Neural cell (in vitro differentiated cells): ENCODE results near the gene EVA1B. TPM values are rescaled to one million over a fixed set of nuclear protein-coding genes. Genes with fewer than 3 reads are reported as not detected.

ENCODE experiments used
- H2AFZ ChIP-seq: fragments of 200-600, 300-800 bp; sonication (generic), shearing (Covaris generic); 2 replicates; pipeline ENCODE4 v1.6.0; 2014; ENCODE audit warnings: low read depth, mild to moderate bottlenecking, antibody characterized with exemption, low read length, moderate library complexity
- H3F3A ChIP-seq: fragments of 200-600 bp; shearing (Covaris generic); 2 replicates; pipeline ENCODE4 v1.6.1; 2016; ENCODE audit warnings: mild to moderate bottlenecking, moderate library complexity, mixed read lengths, antibody characterized with exemption, low read length; ENCODE audit not compliant: insufficient read depth, poor library complexity, severe bottlenecking
- H3K27ac ChIP-seq: fragments of 200-600, 300-800 bp; sonication (generic), shearing (Covaris generic); 2 replicates; pipeline ENCODE4 v1.5.1; 2014; ENCODE audit warnings: mild to moderate bottlenecking, low read length, moderate library complexity
- H3K27me3 ChIP-seq: fragments of 300-800, 200-600 bp; sonication (generic), shearing (Covaris generic); 2 replicates; pipeline ENCODE4 v1.6.0; 2014; ENCODE audit warnings: mild to moderate bottlenecking, low read depth, low read length, moderate library complexity; ENCODE audit not compliant: insufficient read depth
- H3K36me3 ChIP-seq: fragments of 300-800, 200-600 bp; sonication (generic), shearing (Covaris generic); 2 replicates; pipeline ENCODE4 v1.5.1; 2014; ENCODE audit warnings: mild to moderate bottlenecking, antibody characterized with exemption, low read length, moderate library complexity; ENCODE audit not compliant: insufficient read depth
- H3K4me2 ChIP-seq: fragments of 300-800, 200-600 bp; sonication (generic), shearing (Covaris generic); 2 replicates; pipeline ENCODE4 v1.6.0; 2014; ENCODE audit warnings: mild to moderate bottlenecking, low read length
- H3K4me3 ChIP-seq: fragments of 300-800, 200-600 bp; sonication (generic), shearing (Covaris generic); 2 replicates; pipeline ENCODE4 v1.5.1; 2014; ENCODE audit warnings: mild to moderate bottlenecking, low read length, moderate library complexity
- H3K79me2 ChIP-seq: fragments of 200-600 bp; shearing (Covaris generic); replicated peaks from 2 replicates; pipeline ENCODE4 v1.6.0; 2014; ENCODE audit warnings: mild to moderate bottlenecking, low read length, moderate library complexity; ENCODE audit not compliant: insufficient read depth
- H3K9ac ChIP-seq: fragments of 300-800, 200-600 bp; sonication (generic), shearing (Covaris generic); 2 replicates; pipeline ENCODE4 v1.6.1; 2016; ENCODE audit warnings: mild to moderate bottlenecking, low read length, mixed read lengths
- H3K9me2 ChIP-seq: fragments of 200-600 bp; shearing (Covaris generic); 2 replicates; pipeline ENCODE4 v1.6.1; 2016; ENCODE audit warnings: mild to moderate bottlenecking, low read length, mixed read lengths; ENCODE audit not compliant: insufficient read depth
- H3K9me3 ChIP-seq: fragments of 200-600, 300-800 bp; sonication (generic), shearing (Covaris generic); 2 replicates; pipeline ENCODE4 v1.6.1; 2016; ENCODE audit warnings: mild to moderate bottlenecking, mixed run types, low read length, moderate library complexity, mixed read lengths
- H4K20me1 ChIP-seq: fragments of 200-600 bp; shearing (Covaris generic); 2 replicates; pipeline ENCODE4 v1.6.1; 2016; ENCODE audit warnings: mild to moderate bottlenecking, mixed run types; ENCODE audit not compliant: insufficient read depth
- EP300 ChIP-seq: fragments of 450-650 bp; conservative IDR thresholded peaks from 2 replicates; pipeline ENCODE4 v1.6.1; 2014; ENCODE audit warnings: antibody characterized with exemption, mild to moderate bottlenecking, moderate library complexity; ENCODE audit not compliant: poor library complexity, severe bottlenecking
- EZH2 ChIP-seq: fragments of 200-600, 300-800 bp; shearing (Covaris generic), sonication (generic); IDR thresholded peaks from 2 replicates; pipeline ENCODE4 v1.6.1; 2014; ENCODE audit warnings: antibody characterized with exemption, low read length, borderline replicate concordance, mild to moderate bottlenecking; ENCODE audit not compliant: insufficient read depth, poor library complexity, severe bottlenecking
- MXI1 ChIP-seq: fragments of 450-650 bp; conservative IDR thresholded peaks from 2 replicates; pipeline ENCODE4 v1.6.1; 2014; ENCODE audit warnings: antibody characterized with exemption, mild to moderate bottlenecking; ENCODE audit not compliant: poor library complexity, severe bottlenecking
- POLR2AphosphoS5 ChIP-seq: IDR thresholded peaks from 2 replicates; pipeline ENCODE4 v1.6.1; 2012
- RAD21 ChIP-seq: fragments of 450-650 bp; conservative IDR thresholded peaks from 2 replicates; pipeline ENCODE4 v1.6.1; 2014; ENCODE audit warnings: antibody characterized with exemption, mild to moderate bottlenecking, moderate library complexity
- REST ChIP-seq: IDR thresholded peaks from 2 replicates; pipeline ENCODE4 v1.6.1; 2012; ENCODE audit warnings: borderline replicate concordance
- SMC3 ChIP-seq: fragments of 450-650 bp; conservative IDR thresholded peaks from 2 replicates; pipeline ENCODE4 v1.6.1; 2014; ENCODE audit warnings: antibody characterized with exemption, mild to moderate bottlenecking, moderate library complexity; ENCODE audit not compliant: poor library complexity
- TAF1 ChIP-seq: IDR thresholded peaks from 2 replicates; pipeline ENCODE4 v1.6.1; 2012; ENCODE audit warnings: low read depth
- polyA plus RNA-seq: library from polyadenylated mRNA; depleted of rRNA; stranded (reverse); fragments of >200 nt; gene quantifications from 2 replicates; pipeline ENCODE4 v1.2.3, GENCODE V29; 2014
- TF ChIP-seq, protein P1 (sequence below): fragments of 450-650 bp; IDR thresholded peaks from 2 replicates; pipeline ENCODE4 v1.5.1; 2014; ENCODE audit warnings: antibody characterized with exemption, mild to moderate bottlenecking, moderate library complexity; ENCODE audit not compliant: poor library complexity, severe bottlenecking

EVA1B gene
- polyA plus RNA-seq, 1 donor from 2014 or later = 0.25 TPM

- Histone ChIP-seq H3K4me3 (no peak overlapping the region), H3K27ac (no peak overlapping the region), H3K36me3 (no peaks in the 10 kb centered on the region), H4K20me1 (no peaks in the 10 kb centered on the region), H3K79me2 (no peaks in the 10 kb centered on the region), H3F3A (no peaks in the 10 kb centered on the region), H3K4me2 (no peak overlapping the region), H3K27me3 (no peaks in the 10 kb centered on the region), H2AFZ (no peak overlapping the region), H3K9me2 (no peaks in the 10 kb centered on the region), H3K9me3 (no peaks in the 10 kb centered on the region), H3K9ac (no peak overlapping the region)
- no peak for TF ChIP-seq RAD21
- TF ChIP-seq EP300 = no peak
- TF ChIP-seq SMC3 = no peak
- no peak for TF ChIP-seq POLR2AphosphoS5
- TF ChIP-seq, protein P1, sequence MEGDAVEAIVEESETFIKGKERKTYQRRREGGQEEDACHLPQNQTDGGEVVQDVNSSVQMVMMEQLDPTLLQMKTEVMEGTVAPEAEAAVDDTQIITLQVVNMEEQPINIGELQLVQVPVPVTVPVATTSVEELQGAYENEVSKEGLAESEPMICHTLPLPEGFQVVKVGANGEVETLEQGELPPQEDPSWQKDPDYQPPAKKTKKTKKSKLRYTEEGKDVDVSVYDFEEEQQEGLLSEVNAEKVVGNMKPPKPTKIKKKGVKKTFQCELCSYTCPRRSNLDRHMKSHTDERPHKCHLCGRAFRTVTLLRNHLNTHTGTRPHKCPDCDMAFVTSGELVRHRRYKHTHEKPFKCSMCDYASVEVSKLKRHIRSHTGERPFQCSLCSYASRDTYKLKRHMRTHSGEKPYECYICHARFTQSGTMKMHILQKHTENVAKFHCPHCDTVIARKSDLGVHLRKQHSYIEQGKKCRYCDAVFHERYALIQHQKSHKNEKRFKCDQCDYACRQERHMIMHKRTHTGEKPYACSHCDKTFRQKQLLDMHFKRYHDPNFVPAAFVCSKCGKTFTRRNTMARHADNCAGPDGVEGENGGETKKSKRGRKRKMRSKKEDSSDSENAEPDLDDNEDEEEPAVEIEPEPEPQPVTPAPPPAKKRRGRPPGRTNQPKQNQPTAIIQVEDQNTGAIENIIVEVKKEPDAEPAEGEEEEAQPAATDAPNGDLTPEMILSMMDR = no peak
- no peak for TF ChIP-seq REST
- no peak for TF ChIP-seq TAF1
- TF ChIP-seq MXI1 = no peak
Measured at GRCh38 chr1:36354486-36354885, 31.0 kb upstream of the EVA1B start.

GRCh38 chr1:36352910-36353878 lies 29.7 kb upstream of the EVA1B start:
- Histone ChIP-seq H3K4me2 (no peak overlapping the region), H3K9ac (no peak overlapping the region), H3K79me2 (no peaks in the 10 kb centered on the region), H4K20me1 (no peaks in the 10 kb centered on the region), H2AFZ (no peak overlapping the region), H3F3A (no peaks in the 10 kb centered on the region), H3K36me3 (no peaks in the 10 kb centered on the region), H3K27me3 (no peaks in the 10 kb centered on the region), H3K9me3 (no peaks in the 10 kb centered on the region), H3K4me3 (no peak overlapping the region), H3K9me2 (no peaks in the 10 kb centered on the region), H3K27ac (no peak overlapping the region)
- TF ChIP-seq REST (no peak), MXI1 (no peak), SMC3 (no peak), EZH2 (no peak), RAD21 (no peak), TAF1 (no peak)
